Measurements from ENCODE around the gene TCF7L1.

Gene TCF7L1

GRCh38 chr2:85222792-85223191 lies 89.6 kb downstream of the TCF7L1 start (continued):
- no peak for TF ChIP-seq TSHZ2 (CRISPR knock-in tag; IDR thresholded peaks at IDR 0.05)
- no peak for TF ChIP-seq ZNF8 (CRISPR knock-in tag; IDR thresholded peaks at IDR 0.05)
- no peak for TF ChIP-seq CSRNP3 (CRISPR knock-in tag; IDR thresholded peaks at IDR 0.05)
- no peak for TF ChIP-seq ZFP3 (CRISPR knock-in tag; IDR thresholded peaks at IDR 0.05)

- TF ChIP-seq TSHZ2 (CRISPR knock-in tag; IDR thresholded peaks at IDR 0.05), result no peak
- TF ChIP-seq ZNF70 (CRISPR knock-in tag; IDR thresholded peaks at IDR 0.05), result no peak
- no peak for TF ChIP-seq CSRNP3 (CRISPR knock-in tag; IDR thresholded peaks at IDR 0.05)
- TF ChIP-seq OSR1 (CRISPR knock-in tag; IDR thresholded peaks at IDR 0.05), result no peak
- TF ChIP-seq POU6F1 (CRISPR knock-in tag; IDR thresholded peaks at IDR 0.05; ENCODE audit: borderline replicate concordance, low read depth), result no peak
- no peak for TF ChIP-seq PATZ1 (CRISPR knock-in tag; IDR thresholded peaks at IDR 0.05; ENCODE audit: borderline replicate concordance)
- TF ChIP-seq BACH2 (CRISPR knock-in tag; IDR thresholded peaks at IDR 0.05; ENCODE audit: borderline replicate concordance), result no peak
- no peak for TF ChIP-seq RARB (CRISPR knock-in tag; IDR thresholded peaks at IDR 0.05)
- no peak for ATAC-seq
These were observed 93.6 kb downstream of the TCF7L1 start for GRCh38 chr2:85226783-85227182.

- no peak for ATAC-seq
- no peak for TF ChIP-seq OSR1 (CRISPR knock-in tag; IDR thresholded peaks at IDR 0.05)
- TF ChIP-seq CREB5 (CRISPR knock-in tag; IDR thresholded peaks at IDR 0.05; ENCODE audit: low read depth), result no peak
- no peak for TF ChIP-seq ZC3H10 (CRISPR knock-in tag; IDR thresholded peaks at IDR 0.05)
- no peak for TF ChIP-seq TSHZ2 (CRISPR knock-in tag; IDR thresholded peaks at IDR 0.05)
- TF ChIP-seq ARNTL (CRISPR knock-in tag; IDR thresholded peaks at IDR 0.05; ENCODE audit: borderline replicate concordance, low read depth), result no peak
- no peak for TF ChIP-seq ZNF8 (CRISPR knock-in tag; IDR thresholded peaks at IDR 0.05)
- TF ChIP-seq ZNF70 (CRISPR knock-in tag; IDR thresholded peaks at IDR 0.05), result no peak
- TF ChIP-seq TCF4 (CRISPR knock-in tag; IDR thresholded peaks at IDR 0.05; ENCODE audit: borderline replicate concordance), result no peak
- no peak for TF ChIP-seq ZNF565 (CRISPR knock-in tag; conservative IDR thresholded peaks at IDR 0.05; ENCODE audit: low read depth)
- TF ChIP-seq ZFP30 (CRISPR knock-in tag; IDR thresholded peaks at IDR 0.05), result no peak
- no peak for TF ChIP-seq TOX (CRISPR knock-in tag; IDR thresholded peaks at IDR 0.05; ENCODE audit: borderline replicate concordance)
- no peak for TF ChIP-seq ESRRG (CRISPR knock-in tag; IDR thresholded peaks at IDR 0.05)
- TF ChIP-seq GLIS3 (CRISPR knock-in tag; IDR thresholded peaks at IDR 0.05), result no peak
These were observed 97.7 kb downstream of the TCF7L1 start for GRCh38 chr2:85230679-85231467.

Measured in SK-N-SH treated with all-trans-retinoic acid at 6 μM for 48 hours (cell line).